Right kidney (tissue), 1 donor: ENCODE results near the gene C2CD4B.

ENCODE experiments used
- DNase-seq: peaks from one replicate; pipeline ENCODE4 v3.0.0-alpha.2; 2016

C2CD4B gene

GRCh38 chr15:62149729-62150128, 15.4 kb downstream of the C2CD4B start:
- no peak for DNase-seq

GRCh38 chr15:62147551-62147950, 17.5 kb downstream of the C2CD4B start:
- no peak for DNase-seq

GRCh38 chr15:62147149-62147548, 17.9 kb downstream of the C2CD4B start:
- DNase-seq, result no peak

GRCh38 chr15:62145015-62145735, 19.9 kb downstream of the C2CD4B start:
- DNase-seq, result no peak

GRCh38 chr15:62142736-62143135, 22.3 kb downstream of the C2CD4B start:
- DNase-seq, result no peak

GRCh38 chr15:62141643-62142588, 23.2 kb downstream of the C2CD4B start:
- DNase-seq, result no peak

- no peak for DNase-seq
Observed at GRCh38 chr15:62141200-62141599, 23.9 kb downstream of the C2CD4B start.

- DNase-seq, result no peak
Observed at GRCh38 chr15:62138124-62138523, 27.0 kb downstream of the C2CD4B start.

- no peak for DNase-seq
Observed at GRCh38 chr15:62136911-62137865, 27.9 kb downstream of the C2CD4B start.

GRCh38 chr15:62135532-62136134, 29.5 kb downstream of the C2CD4B start:
- DNase-seq, result no peak

GRCh38 chr15:62133141-62133540, 31.9 kb downstream of the C2CD4B start:
- DNase-seq, result no peak

GRCh38 chr15:62128916-62129315, 36.2 kb downstream of the C2CD4B start:
- DNase-seq, result no peak

GRCh38 chr15:62126364-62126763, 38.7 kb downstream of the C2CD4B start:
- no peak for DNase-seq

GRCh38 chr15:62125773-62126172, 39.3 kb downstream of the C2CD4B start:
- DNase-seq, result no peak

- no peak for DNase-seq
Observed at GRCh38 chr15:62124973-62125303, 40.1 kb downstream of the C2CD4B start.

- no peak for DNase-seq
Observed at GRCh38 chr15:62124176-62124972, 40.7 kb downstream of the C2CD4B start.

- DNase-seq, result no peak
Observed at GRCh38 chr15:62122249-62122648, 42.8 kb downstream of the C2CD4B start.

GRCh38 chr15:62121273-62122015, 43.6 kb downstream of the C2CD4B start:
- no peak for DNase-seq

- no peak for DNase-seq
Observed at GRCh38 chr15:62120776-62121175, 44.3 kb downstream of the C2CD4B start.

- no peak for DNase-seq
Observed at GRCh38 chr15:62119874-62120273, 45.2 kb downstream of the C2CD4B start.
